GM19438 (cell line): ENCODE data around the gene DNMT3B.
"Not testable (repeated sequence)": the region's sequence is repeated elsewhere in the genome, so short reads cannot be mapped to it uniquely, and the experiment has no call there.

ENCODE experiments used
- ATAC-seq: cut with Tn5 transposase; IDR thresholded peaks from one replicate; pipeline ENCODE4 v1.9.1; 2021; ENCODE audit warnings: low read depth; ENCODE audit not compliant: unreplicated experiment

The DNMT3B gene

DNA sequence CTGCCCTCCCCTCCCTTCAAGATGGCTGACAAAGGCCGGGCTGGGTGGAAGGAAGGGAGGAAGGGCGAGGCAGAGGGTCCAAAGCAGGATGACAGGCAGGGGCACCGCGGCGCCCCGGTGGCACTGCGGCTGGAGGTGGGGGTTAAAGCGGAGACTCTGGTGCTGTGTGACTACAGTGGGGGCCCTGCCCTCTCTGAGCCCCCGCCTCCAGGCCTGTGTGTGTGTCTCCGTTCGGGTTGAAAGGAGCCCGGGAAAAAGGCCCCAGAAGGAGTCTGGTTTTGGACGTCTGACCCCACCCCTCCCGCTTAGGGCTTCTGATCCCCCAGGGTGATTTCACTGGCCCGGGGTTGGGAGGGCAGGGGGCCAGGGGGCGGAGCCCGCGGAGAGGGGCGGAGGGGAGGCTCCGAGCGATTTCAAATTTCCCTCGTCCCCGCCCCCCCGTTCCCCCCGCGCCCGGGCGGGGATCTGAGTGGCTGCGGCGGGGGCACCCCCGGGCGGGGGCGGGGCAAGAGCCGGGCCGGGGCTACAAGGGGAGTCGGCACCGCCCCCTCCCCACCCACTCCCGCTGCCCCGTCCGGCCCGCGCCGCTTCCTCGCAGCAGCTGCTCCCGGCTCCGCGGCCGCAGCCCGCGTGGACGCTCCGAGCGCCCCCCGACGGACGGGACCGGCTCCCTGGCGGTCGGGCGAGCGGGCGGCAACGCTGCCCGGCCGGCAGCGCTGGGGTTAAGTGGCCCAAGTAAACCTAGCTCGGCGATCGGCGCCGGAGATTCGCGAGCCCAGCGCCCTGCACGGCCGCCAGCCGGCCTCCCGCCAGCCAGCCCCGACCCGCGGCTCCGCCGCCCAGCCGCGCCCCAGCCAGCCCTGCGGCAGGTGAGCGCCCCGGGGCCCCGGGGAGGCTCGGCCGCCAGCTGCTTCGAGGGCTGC, at the start of gene DNMT3B:
Gene DNMT3B, plus strand, starts transcription at position 555 of the 923 bp plus-strand sequence. CDS start 17,939 bp downstream, outside the sequence.
- peak; percentile 65 for ATAC-seq

DNA sequence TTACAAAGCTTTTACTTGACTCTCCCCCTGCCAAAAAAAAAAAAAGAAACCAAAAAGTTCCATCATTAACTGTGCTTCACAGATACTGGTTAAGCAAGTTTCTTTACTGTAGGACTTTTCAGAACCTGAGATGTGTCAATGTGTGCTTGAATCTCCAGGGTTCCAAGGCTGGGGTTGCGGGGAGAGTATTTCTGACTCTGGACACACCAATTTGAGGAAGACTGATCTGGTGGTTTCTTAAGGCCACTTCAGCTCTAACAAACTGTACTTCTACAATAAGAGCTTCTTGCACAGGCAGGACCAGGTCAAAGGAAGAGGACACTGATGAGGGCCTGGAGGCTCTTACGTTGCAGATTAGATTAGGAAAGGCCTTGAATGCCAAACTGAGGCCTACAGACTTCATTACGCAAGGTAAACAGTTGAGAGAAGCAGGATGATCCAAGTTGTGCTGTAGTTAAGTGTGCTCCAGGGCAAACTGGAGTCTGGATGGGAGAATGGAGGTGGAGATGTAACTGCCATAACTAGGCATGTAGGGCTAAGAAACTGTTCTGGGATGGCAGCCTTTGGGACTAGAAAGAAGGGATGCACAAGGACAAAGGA, 43.3 kb upstream of the DNMT3B start:
- no peak for ATAC-seq

DNA sequence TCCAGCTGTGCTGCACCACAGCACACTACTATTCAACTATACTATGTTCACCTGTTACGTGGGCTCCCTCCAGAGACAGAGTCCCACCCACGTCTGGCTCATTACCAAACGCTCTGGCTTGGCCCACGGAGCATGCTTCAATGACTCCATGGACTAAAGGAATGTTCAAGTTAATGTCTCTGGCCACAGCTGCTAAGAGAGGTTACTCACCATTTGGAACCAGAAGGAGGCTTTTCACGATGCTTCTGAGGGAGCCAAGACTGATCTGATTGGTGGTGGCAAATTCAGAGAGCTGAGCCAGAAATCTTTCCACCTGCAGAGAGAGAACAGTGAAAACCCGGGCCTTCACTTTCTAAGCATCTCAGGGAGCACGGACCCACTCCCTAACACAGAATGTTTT, 34.5 kb upstream of the DNMT3B start:
- no peak for ATAC-seq

DNA sequence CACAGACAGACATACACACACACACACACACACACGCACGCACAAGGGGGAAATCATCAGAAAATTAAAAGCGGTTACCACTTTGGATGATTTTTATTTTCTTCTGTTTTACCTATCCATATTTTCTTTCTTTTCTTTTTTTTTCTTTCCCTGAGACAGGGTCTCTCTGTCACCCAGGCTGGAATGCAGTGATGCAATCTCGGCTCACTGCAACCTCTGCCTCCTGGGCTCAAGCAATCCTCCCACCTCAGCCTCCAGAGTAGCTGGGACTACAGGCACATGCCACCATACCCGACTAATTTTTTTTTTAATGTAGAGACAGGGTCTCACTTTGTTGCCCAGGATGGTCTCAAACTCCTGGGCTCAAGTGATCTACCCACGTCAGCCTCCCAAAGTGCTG, 33.8 kb upstream of the DNMT3B start:
- not testable (repeated sequence) for ATAC-seq

DNA sequence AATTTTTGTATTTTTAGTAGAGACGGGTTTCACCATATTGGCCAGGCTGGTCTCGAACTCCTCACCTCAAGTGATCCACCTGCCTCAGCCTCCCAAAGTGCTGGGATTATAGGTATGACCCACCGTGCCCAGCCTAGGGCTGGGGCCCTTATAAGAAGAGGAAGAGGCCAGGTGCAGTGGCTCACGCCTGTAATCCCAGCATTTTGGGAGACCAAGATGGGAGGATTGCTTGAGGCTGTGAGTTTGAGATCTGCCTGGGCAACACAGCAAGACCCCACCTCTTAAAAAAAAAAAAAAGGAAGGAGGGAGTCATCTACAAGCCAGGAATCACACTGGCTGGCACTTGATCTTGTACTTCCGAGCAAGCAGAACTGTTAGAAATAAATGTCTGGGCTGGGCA, 32.9 kb upstream of the DNMT3B start:
- not testable (repeated sequence) for ATAC-seq

DNA sequence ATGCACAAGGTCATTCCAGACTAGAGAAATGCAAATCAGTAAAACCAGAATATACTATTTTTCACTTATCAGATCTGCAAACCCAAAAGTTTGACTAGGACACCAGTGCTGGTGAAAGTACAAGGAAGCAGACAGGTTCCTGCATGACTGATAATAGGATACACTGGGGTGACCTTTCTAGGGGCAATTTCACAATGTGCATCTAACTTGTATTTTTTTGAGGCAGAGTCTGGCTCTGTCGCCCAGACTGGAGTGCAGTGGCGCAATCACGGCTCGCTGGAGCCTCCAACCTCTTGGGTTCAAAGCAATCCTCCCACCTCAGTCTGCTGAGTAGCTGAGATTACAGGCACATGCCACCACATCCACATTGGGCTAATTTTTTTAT, 30.3 kb upstream of the DNMT3B start:
- no peak for ATAC-seq

DNA sequence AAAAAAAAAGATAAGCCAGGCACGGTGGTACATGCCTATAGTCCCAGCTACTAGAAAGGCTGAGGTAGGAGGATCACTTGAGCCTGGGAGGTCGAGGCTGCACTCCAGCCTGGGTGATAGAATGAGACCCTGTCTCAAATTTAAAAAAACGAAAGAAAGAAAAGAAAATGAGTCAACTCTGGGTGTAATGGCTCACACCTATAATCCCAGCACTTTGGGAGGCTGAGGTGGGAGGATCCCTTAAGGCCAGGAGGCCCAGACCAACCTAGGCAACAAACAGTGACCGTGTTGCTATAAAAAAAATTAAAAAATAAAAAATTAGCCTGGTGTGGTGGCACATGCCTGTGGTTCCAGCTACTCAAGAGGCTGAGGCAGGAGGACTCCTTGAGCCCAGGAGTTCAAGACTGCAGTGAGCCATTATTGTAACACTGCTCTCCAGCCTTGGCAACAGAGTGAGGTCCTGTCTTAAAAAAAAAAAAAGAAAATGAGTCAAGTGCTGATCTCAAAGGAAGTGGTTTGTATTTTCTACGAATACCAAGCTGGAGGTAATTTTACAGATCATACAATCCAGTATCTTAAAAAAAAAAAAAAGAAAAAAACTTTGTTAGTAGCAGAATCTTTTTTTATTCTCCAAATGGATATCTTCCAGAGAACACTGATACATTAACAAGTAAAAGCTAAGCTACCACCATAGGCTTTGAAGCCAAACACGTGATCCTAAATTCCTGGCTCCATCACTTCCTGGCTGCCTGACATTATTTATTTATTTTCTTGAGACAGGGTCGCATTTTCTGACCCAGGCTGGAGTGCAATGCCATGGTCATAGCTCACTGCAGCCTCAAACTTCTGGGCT, 24.6 kb upstream of the DNMT3B start:
- ATAC-seq, result no peak

DNA sequence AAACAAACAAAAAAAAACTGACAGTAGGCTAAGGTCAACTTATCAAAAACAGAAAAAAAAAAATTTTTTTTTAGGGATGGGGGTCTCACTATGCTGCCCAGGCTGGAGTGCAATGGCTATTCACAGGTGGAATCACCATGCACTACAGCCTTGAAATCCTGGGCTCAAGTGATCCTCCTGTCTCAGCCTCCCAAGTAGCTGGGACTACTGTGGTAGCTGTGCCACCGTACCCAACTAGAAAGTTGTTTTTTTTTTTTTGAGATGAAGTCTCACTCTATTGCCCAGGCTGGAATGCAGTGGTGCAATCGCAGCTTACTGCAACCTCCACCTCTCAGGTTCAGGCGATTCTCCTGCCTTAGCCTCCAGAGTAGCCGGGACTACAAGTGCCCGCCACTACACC, 21.0 kb upstream of the DNMT3B start:
- no peak for ATAC-seq

DNA sequence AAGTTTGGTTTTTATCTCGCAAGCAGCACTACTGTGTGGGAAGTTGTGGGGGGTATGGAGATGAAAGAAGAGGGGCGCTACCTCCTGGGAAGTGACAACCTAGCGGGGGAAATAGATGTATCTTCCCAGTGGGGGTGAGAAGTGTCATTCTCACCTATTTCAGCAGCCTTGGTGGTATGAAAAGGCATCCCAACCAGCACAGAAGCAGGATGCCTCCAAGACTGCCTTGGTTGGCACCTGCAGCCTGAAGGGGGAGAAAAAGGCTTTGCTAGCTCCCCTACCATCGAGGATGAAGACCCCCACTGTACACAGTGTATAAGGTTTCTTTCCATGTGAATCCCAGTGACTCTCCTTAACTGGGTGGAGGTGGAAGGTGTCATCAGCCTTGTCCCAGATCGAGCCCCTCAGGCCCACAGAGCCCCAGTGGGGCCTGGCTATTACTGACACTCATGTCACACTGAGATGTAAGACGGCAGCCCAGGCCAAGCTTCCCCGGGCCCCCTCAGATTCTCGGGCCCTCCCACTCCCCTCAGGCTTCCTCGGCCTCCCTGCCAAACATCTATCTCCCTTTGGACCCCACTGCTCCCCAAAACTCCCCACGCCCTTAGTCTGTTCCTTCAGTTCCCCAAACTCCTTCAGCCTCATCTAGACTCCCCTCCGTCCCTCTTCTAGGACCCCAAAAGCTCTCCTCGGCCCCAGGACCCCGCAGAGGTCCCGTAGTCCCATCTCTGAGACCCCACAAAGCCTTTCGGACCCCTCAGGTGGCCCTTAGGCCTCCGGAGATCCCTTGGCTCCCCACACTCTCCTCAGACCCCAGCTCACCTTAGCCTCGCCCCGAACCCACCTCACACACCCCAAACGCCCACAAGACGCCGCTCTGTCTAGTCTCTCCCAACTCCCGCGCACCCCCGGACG, 19.6 kb upstream of the DNMT3B start:
- peak; percentile 11 for ATAC-seq

DNA sequence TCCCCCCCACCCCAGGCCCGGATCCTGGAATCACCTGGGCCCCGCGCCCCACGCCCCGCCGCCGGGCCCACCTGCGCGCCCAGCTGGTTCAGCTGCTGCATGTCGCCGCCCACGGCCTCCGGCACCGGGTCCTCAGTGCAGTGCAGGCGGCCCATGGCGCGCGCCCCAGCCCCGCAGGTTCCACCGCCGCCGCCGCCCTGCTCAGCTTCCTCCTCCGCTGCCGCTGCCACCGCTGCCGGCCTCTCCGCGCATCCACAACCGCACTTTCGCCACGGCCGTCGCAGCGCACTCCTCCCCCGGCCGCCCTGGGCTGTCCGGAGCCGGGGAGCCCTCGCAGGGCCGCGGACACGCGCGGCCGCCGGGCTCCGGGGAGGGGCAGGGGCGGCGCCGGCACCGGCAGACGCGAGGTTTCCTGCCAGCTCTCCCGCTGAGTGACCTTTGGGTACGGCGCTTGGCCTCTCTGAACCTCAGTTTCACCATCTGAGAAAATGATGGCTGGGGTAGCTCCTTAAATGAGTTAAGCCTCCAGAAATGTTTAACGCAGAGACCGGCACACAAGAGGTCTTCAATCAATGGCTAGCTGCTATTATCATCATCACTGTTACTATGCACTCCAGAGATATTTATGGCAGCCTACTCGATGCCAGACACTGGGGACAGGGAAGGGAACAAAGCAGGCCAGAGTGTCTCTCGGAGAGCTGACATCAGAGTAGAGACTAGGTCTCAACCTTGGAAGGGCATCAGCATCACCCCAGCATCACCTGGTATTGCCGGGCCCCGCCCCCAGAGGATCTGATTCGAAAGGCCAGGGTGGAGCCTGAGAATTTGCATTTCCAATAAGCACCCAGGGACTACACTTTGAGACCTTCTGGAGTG, 18.7 kb upstream of the DNMT3B start, which contains the start of gene COMMD7:
Gene COMMD7, minus strand, starts transcription at position 231 of the 876 bp plus-strand sequence. Its CDS starts 76 bp downstream, at position 155.
- peak; percentile 56 for ATAC-seq

DNA sequence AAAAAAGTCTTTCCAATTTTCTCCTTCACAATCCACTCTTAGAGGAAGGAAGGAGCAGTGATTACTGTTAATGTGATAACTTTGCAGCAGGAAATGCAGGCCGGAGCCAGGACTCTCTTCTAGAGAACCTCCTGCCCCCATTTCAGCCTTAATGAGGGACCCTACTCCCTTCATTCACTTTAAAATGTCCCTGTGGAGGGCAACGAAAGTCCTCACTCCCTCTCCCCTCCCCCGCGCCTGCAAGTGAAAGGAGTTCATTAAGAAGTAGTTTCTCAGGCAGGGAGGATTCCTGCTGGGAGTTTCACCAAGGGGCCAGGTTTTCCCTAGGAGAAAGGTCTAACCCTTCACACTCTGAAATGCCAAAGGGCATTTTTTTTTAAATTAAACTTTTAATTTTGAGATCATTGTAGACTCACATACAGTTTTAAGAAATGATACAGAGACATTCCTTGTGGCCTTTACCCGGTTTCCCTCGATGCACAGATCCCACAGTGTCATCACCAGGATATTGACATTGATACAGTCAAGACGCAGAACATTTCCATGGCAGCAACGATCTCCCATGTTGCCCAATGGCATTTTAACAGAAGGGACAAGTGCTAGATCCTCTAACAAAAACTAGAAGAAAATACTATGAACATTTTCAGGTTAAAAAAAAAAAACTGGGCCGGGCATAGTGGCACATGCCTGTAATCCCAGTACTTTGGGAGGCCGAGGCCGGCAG, 12.1 kb upstream of the DNMT3B start:
- ATAC-seq, result no peak

DNA sequence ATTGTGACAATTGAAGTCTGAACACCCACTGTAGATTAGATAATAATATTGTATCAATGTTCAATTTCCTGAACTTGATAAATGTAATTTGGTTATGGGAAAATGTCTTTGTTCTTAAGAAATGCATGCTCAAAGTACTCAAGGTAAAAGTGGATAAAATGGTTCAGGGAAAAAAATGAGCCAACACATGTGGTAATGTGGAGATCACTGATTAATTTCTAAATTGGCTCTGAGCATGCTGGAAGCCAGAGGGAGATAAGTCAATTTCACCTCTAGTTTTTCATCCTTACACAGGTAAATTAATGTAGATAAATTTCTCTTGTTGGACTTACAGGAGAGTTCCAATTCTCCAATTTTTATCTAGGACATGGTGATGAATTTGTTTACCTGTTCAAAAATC, 10.9 kb upstream of the DNMT3B start:
- ATAC-seq, result no peak

DNA sequence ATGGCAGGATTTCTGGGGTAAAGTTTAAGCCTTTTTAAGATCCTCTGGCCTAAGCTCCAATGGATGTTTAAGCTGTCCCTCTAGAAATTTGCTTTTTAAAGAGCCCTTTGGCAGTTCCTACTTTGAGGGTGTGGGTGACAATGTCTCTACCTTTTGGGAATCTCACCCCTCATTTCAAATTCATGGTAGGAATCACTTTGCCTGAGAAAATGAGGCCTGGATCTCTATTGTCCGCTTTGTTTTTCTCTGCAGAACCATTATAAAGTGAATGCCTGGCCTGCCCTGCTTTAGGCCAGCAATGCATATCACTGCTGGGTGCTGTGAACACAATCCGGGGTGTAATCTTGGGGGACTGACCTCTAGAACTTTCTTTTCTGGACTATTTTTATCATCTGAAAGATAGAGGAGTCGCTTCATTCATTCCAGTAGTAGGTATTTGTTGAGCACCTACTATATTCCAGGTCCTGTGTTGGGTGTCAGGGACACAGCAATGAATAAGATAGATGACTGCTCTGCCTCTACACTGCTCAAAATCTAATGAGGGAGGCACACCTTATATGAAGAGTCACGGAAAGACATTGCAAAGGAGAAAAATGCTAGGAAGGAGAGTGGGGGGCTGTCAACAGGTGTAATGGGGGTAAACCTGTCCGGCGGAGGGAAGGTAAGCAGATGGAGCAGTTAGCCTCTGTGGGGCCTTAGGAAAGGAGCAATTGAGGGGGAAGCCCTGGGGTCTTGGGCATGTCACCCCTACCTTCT, 10.3 kb upstream of the DNMT3B start:
- ATAC-seq, result no peak

DNA sequence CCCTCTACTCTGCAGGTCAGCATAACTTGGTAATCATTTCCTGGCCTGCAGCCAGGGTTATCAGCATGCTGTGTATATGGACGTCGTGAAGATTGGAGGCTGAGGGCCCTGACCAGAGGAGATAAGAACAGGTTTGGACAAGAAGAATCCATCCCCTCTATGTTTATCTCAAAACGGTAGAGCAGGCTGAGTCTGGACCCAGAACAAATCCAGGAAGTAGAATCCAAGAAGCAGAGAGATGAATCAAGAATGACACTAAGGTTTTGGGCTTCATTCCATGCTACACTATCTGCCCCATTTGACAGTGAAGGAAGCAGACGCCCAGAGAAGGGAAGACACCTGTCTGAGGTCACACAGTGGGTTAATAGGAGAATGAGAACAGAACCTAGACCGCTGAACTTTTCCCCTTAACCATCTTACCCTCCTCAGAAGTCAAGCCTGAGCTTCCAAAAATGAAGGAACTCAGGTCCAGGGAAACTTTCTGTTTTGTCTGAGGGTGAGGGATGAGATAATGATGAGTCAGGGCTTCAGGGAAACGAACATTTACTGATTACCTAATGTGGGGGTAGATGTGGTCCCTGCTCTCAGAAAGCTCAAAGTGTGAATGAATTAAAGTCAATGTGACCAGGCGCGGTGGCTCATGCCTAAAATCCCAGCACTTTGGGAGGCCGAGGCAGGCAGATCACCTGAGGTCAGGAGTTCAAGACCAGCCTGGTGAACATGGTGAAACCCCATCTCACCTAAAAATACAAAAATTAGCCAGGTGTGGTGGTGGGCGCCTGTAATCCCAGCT, 9.5 kb upstream of the DNMT3B start:
- ATAC-seq, result no peak

DNA sequence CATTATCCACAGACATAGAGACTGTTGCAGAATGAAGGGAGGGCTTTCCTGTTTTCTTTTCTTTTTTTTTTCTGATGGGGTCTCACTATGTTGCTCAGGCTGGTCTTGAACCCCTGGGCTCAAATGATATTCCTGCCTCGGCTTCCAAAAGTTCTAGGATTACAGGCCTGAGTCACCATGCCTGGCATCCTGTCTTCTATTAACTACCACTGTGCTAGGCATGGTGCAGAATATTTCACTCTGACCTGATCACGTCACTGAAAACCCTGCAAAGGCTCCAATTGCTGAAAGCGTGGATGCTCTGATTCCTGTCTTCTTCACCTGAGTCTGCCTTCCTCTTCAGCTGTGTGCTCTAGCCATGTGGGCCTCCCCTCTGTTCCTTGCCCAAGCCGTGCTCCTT, 8.5 kb upstream of the DNMT3B start:
- no peak for ATAC-seq

DNA sequence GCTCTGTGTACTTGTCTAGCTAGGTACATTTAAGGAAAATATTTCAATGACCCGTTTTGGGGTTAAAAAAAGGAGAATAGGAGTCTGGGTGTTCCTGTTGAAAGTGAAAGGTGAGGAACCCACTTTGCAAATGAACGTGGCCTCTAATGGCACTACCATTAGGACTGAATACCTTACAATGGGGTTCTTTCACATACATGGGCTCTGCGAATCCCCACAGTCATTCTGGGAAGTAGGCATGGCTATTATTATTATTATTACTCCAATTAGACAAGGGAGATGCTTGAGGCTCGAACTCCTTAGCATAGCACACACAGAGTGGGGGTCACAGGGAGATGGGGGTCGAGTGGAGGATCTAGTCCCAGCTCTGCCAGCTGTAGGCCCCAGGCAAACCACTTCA, 6.0 kb upstream of the DNMT3B start:
- ATAC-seq, result no peak

DNA sequence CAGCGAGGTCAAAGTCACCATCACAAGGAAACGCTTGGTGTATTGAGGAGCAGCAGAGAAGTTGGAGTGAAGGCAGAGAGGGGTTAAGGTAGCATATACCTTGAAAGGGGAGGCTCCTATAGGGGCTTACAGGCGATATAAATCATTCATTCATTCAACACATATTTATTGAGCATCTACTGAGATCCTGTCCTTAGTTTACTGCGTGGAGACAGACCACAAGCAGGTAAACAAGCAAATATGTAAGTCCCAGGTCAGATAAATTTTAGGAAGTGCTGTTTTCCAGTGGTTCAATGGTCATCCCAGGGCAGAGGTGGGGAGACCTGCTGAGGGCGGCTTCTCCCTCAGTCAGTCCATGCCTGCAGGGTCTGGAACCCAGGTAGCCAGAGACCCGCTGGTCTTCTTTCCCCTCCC, 761 bp upstream of the DNMT3B start:
- ATAC-seq, result no peak
